Suprapubic skin (tissue), 4 donors: Measurements from ENCODE around the gene CSE1L.

Experiments
- CTCF ChIP-seq, 2 donors: fragments of 200-600 bp in 1 of 2; fragments of 450-650 bp in 1 of 2; sonication (generic) in 1 of 2; IDR thresholded peaks; one replicate each; pipeline ENCODE4 v1.5.1; 2016 to 2019; ENCODE audit warnings: antibody characterized with exemption in 2 of 2, mild to moderate bottlenecking in 1 of 2, moderate library complexity in 1 of 2
- EP300 ChIP-seq: sonication (generic); formaldehyde crosslinking; IDR thresholded peaks from one replicate; pipeline ENCODE4 v1.6.1; 2017; ENCODE audit warnings: antibody characterized with exemption
- POLR2A ChIP-seq, 2 donors: fragments of 450-650 bp; IDR thresholded peaks; one replicate each; pipeline ENCODE4 v1.6.1; 2017; ENCODE audit warnings: antibody characterized with exemption in 2 of 2, mild to moderate bottlenecking in 2 of 2, moderate library complexity in 2 of 2
- POLR2AphosphoS5 ChIP-seq, 3 donors: sonication (generic); formaldehyde crosslinking; IDR thresholded peaks; one replicate each; pipeline ENCODE4 v1.6.1; 2017; ENCODE audit warnings: antibody characterized with exemption in 3 of 3

GRCh38 chr20:49140411-49140810, 94.3 kb downstream of the CSE1L start:
- no peak for TF ChIP-seq CTCF (IDR thresholded peaks at IDR 0.05)
- no peak for TF ChIP-seq POLR2A (IDR thresholded peaks at IDR 0.05)
- no peak for TF ChIP-seq POLR2AphosphoS5 (IDR thresholded peaks at IDR 0.05)
- TF ChIP-seq EP300: no peak
